GM18507 (cell line): ENCODE data around the gene OR51T1.

ENCODE experiments used
- DNase-seq: peaks from one replicate; pipeline ENCODE4 v3.0.0; 2011; ENCODE audit warnings: low read depth; ENCODE audit not compliant: insufficient read length; ENCODE audit errors: extremely low spot score
- FAIRE-seq: peaks from 2 replicates; lab custom pipeline; 2011; peaks lifted over from hg19 to GRCh38; lab: Jason Lieb, UNC

OR51T1 gene

GRCh38 chr11:4922304-4922703 is 40.6 kb downstream of the OR51T1 start:
- no peak for FAIRE-seq

GRCh38 chr11:4924239-4924638 is 42.5 kb downstream of the OR51T1 start, which contains the start of gene OR51G1:
OR51G1 (minus strand) TSS chr11:4924339; CDS start chr11:4924339, 0 bp downstream.
- FAIRE-seq (no peak), DNase-seq (no peak)

More at GRCh38 chr11:4922304-4922703, 40.6 kb downstream of the OR51T1 start:
- no peak for DNase-seq

DNA sequence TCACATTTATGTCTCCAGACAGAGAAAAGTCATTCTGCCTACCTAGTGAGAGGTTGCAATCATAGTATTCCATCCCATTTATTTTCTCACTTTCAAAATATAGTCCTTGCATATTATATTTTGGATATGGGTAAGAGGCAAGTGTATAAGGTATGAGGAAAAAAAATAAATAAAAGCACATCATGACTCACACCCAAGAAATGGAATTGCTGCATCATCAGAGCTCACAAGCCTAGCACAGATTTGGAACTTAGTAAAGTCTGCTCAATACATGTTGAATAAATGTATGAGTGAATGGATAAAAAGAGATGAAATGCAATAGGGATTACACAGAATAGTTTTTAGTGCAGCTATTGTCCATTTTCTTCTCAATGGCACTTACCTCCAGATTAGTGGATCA is 44.9 kb downstream of the OR51T1 start:
- FAIRE-seq: no peak
- DNase-seq: no peak
